GM12865 (cell line): ENCODE measurements around the gene KRTAP5-3.
"Not testable (repeated sequence)": the region's sequence is repeated elsewhere in the genome, so short reads cannot be mapped to it uniquely, and the experiment has no call there.

Experiments
- DNase-seq: peaks from one replicate; pipeline ENCODE4 v3.0.0; 2010; ENCODE audit warnings: low read depth
- H3K4me3 ChIP-seq: 2 replicates; pipeline ENCODE4 v1.5.1; 2011; ENCODE audit warnings: mild to moderate bottlenecking, low read depth, low read length, control low read depth
- TF ChIP-seq, protein P1 (sequence below): IDR thresholded peaks from 2 replicates; pipeline ENCODE4 v1.5.1; 2011; ENCODE audit warnings: low read length, control low read depth, low read depth, inconsistent platforms; ENCODE audit not compliant: insufficient read depth; ENCODE audit errors: missing control alignments

The KRTAP5-3 gene

DNA sequence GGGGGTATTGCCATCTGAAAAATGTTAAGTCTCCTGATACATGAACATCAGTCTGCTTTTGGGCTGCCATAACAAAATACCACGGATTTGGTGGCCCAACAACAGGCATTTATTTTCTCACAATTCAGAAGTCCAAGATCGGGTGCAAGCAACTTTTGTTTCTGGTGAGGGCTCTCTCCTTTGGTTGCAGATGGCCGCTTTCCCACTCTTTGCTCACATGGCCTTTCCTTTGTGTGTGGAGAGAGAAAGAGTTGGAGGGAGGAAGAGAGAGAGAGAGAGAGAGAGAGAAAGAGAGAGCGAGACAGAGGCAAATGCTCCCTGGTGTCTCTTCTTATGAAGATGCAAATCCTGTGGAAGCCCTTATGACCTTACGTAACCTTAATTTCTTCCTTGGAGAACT, 7.6 kb downstream of the KRTAP5-3 start:
- no peak for DNase-seq
- no peak overlapping the region for H3K4me3 ChIP-seq
- TF ChIP-seq, protein P1, sequence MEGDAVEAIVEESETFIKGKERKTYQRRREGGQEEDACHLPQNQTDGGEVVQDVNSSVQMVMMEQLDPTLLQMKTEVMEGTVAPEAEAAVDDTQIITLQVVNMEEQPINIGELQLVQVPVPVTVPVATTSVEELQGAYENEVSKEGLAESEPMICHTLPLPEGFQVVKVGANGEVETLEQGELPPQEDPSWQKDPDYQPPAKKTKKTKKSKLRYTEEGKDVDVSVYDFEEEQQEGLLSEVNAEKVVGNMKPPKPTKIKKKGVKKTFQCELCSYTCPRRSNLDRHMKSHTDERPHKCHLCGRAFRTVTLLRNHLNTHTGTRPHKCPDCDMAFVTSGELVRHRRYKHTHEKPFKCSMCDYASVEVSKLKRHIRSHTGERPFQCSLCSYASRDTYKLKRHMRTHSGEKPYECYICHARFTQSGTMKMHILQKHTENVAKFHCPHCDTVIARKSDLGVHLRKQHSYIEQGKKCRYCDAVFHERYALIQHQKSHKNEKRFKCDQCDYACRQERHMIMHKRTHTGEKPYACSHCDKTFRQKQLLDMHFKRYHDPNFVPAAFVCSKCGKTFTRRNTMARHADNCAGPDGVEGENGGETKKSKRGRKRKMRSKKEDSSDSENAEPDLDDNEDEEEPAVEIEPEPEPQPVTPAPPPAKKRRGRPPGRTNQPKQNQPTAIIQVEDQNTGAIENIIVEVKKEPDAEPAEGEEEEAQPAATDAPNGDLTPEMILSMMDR, result no peak

GRCh38 chr11:1598816-1599215, 9.4 kb downstream of the KRTAP5-3 start:
- H3K4me3 ChIP-seq, result no peak overlapping the region
- TF ChIP-seq, protein P1, result no peak
- no peak for DNase-seq

GRCh38 chr11:1598406-1598805, 9.9 kb downstream of the KRTAP5-3 start:
- not testable (repeated sequence) for H3K4me3 ChIP-seq, DNase-seq

- TF ChIP-seq, protein P1, result no peak
- DNase-seq, result no peak
- H3K4me3 ChIP-seq, result no peak within 1 kb of the TSS
These were observed 10.3 kb downstream of the KRTAP5-3 start, which contains the start of gene KRTAP5-2 for GRCh38 chr11:1597994-1598380. Gene KRTAP5-2 (minus strand): TSS chr11:1598294. CDS start chr11:1598250, 44 bp downstream.

DNA sequence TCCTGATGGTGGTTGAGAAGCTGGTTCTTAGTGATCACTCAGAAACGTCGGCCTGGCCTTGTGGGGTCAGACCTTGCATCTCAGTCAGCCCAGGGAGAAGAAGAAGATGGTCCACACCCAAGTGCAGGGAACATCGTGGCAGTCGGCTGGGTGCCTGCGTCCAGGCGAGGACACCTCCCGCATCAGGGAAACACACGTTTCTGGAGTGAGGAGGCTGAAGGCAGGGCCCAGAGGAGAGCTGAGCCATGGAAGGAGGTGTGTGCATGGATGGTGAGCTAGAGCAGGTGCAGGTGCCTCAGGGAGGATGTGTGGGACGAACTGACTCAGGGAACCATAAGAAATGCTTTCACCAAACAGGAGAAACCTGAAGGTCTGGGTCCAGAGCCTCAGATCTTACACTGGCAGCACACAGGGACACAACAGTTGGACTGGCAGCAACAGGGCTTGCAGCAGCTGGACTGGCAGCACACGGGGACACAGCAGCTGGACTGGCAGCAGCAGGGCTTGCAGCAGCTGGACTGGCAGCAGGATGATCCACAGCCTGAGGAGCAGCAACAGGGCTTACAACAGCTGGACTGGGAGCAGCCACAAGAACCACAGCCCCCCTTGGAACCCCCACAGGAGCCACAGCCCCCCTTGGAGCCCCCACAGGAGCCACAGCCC, 10.8 kb downstream of the KRTAP5-3 start:
- TF ChIP-seq, protein P1, result no peak
- DNase-seq, result no peak
- H3K4me3 ChIP-seq, result no peak overlapping the region

- not testable (repeated sequence) for DNase-seq, H3K4me3 ChIP-seq
These were observed 11.6 kb downstream of the KRTAP5-3 start for GRCh38 chr11:1596576-1597121.

DNA sequence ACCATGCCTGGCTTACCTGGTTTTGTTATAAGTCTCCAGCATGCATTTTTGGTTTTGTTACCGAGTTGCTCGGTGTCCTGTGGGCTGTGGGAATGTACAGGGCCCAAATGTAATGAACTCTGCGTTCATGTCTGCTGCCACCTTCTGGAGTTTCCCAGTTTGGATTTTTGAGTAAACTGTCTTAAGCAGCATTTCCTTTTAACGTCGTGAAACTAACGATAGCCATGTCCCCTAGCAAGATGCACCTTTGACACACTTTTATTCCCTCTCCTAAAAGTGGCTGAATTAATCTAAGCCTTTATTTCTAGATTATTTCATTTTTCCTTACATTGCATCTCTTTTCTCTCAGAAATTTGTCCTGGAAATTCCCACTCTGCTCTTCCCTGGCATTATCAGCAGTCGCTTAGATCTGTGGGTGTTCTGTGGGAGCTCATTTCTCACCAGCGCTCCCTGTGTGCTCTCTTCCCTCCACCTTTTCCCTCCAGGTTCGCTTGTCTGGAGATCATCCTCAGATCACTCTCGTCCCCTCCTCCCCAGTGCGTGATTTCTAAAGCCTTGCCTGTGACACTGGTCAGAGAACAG, 12.2 kb downstream of the KRTAP5-3 start:
- H3K4me3 ChIP-seq, DNase-seq: not testable (repeated sequence)

DNA sequence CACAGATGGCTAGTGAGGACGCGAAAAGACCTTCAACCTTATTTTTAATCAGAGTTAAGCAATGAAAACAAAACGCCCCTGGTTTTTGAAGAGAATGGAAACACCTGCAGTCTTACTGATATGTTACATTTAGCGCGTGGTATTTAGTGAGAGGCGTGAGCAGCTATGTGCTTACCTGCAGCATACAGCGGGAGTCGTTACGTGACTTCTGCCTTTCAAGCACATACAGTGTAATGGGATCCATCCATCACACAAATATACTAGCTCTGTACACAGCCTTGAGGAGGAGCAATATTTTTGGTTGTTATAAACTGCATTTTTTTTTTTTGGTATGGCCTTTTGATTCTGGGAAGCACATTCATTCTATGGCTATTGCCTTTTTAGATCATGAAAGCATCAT, 15.6 kb downstream of the KRTAP5-3 start:
- H3K4me3 ChIP-seq, result no peak overlapping the region
- DNase-seq, result no peak
- TF ChIP-seq, protein P1, result no peak
